Measurements from ENCODE around the gene SUSD4.

DNA sequence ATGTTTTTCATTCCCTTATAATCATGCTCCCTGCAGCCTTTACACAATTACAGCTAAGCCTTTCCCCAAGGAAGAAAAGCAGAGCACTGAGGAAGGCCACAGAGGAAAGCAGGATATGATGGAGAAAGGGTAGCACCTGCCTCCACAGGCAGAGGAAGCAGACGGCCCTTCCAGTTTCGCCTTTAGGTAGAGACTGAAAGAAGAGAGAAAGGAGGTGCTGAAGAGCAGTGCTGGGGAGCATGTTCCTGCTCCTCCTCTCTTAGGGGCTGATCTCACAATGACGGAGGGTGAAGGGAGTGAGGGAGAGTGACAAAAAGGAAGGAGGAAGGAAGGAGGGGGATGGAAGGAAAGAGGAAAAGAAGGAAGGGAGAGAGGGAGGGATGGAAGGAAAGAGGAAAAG lies 41.1 kb downstream of the SUSD4 start:
- TF ChIP-seq, protein P1, sequence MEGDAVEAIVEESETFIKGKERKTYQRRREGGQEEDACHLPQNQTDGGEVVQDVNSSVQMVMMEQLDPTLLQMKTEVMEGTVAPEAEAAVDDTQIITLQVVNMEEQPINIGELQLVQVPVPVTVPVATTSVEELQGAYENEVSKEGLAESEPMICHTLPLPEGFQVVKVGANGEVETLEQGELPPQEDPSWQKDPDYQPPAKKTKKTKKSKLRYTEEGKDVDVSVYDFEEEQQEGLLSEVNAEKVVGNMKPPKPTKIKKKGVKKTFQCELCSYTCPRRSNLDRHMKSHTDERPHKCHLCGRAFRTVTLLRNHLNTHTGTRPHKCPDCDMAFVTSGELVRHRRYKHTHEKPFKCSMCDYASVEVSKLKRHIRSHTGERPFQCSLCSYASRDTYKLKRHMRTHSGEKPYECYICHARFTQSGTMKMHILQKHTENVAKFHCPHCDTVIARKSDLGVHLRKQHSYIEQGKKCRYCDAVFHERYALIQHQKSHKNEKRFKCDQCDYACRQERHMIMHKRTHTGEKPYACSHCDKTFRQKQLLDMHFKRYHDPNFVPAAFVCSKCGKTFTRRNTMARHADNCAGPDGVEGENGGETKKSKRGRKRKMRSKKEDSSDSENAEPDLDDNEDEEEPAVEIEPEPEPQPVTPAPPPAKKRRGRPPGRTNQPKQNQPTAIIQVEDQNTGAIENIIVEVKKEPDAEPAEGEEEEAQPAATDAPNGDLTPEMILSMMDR (IDR thresholded peaks at IDR 0.05) = no peak
- TF ChIP-seq, protein P2, sequence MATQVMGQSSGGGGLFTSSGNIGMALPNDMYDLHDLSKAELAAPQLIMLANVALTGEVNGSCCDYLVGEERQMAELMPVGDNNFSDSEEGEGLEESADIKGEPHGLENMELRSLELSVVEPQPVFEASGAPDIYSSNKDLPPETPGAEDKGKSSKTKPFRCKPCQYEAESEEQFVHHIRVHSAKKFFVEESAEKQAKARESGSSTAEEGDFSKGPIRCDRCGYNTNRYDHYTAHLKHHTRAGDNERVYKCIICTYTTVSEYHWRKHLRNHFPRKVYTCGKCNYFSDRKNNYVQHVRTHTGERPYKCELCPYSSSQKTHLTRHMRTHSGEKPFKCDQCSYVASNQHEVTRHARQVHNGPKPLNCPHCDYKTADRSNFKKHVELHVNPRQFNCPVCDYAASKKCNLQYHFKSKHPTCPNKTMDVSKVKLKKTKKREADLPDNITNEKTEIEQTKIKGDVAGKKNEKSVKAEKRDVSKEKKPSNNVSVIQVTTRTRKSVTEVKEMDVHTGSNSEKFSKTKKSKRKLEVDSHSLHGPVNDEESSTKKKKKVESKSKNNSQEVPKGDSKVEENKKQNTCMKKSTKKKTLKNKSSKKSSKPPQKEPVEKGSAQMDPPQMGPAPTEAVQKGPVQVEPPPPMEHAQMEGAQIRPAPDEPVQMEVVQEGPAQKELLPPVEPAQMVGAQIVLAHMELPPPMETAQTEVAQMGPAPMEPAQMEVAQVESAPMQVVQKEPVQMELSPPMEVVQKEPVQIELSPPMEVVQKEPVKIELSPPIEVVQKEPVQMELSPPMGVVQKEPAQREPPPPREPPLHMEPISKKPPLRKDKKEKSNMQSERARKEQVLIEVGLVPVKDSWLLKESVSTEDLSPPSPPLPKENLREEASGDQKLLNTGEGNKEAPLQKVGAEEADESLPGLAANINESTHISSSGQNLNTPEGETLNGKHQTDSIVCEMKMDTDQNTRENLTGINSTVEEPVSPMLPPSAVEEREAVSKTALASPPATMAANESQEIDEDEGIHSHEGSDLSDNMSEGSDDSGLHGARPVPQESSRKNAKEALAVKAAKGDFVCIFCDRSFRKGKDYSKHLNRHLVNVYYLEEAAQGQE (IDR thresholded peaks at IDR 0.05) = no peak
- TF ChIP-seq RFX5 (IDR thresholded peaks at IDR 0.05) (no peak), POLR2A (IDR thresholded peaks at IDR 0.05; ENCODE audit: low read length) (no peak), SMC3 (IDR thresholded peaks at IDR 0.05) (no peak), EP300 (IDR thresholded peaks at IDR 0.05) (no peak), RAD21 (conservative IDR thresholded peaks at IDR 0.05 in 1 of 2, IDR thresholded peaks at IDR 0.05 in 1 of 2) (no peak), CHD2 (IDR thresholded peaks at IDR 0.05; ENCODE audit: low read length, partially characterized antibody) (no peak), KDM1A (IDR thresholded peaks at IDR 0.05; ENCODE audit: low read depth) (no peak), CHD4 (IDR thresholded peaks at IDR 0.05; ENCODE audit: borderline replicate concordance) (no peak), ZFP36 (IDR thresholded peaks at IDR 0.05; ENCODE audit: borderline replicate concordance, partially characterized antibody) (no peak)
- TF ChIP-seq, protein P3, sequence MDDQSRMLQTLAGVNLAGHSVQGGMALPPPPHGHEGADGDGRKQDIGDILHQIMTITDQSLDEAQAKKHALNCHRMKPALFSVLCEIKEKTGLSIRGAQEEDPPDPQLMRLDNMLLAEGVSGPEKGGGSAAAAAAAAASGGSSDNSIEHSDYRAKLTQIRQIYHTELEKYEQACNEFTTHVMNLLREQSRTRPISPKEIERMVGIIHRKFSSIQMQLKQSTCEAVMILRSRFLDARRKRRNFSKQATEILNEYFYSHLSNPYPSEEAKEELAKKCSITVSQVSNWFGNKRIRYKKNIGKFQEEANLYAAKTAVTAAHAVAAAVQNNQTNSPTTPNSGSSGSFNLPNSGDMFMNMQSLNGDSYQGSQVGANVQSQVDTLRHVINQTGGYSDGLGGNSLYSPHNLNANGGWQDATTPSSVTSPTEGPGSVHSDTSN (IDR thresholded peaks at IDR 0.05) = no peak

Measured in A549 (cell line).